HG02642 (cell line): Measurements from ENCODE around the gene KLHDC4.
"Not testable (repeated sequence)": the region's sequence is repeated elsewhere in the genome, so short reads cannot be mapped to it uniquely, and the experiment has no call there.

Source experiments
- ATAC-seq: cut with Tn5 transposase; IDR thresholded peaks from one replicate; pipeline ENCODE4 v1.9.1; 2021; ENCODE audit warnings: mild to moderate bottlenecking; ENCODE audit not compliant: unreplicated experiment, poor library complexity

Gene KLHDC4

GRCh38 chr16:87747626-87748414, 18.0 kb downstream of the KLHDC4 start:
- no peak for ATAC-seq

GRCh38 chr16:87746178-87746577, 19.6 kb downstream of the KLHDC4 start:
- no peak for ATAC-seq

GRCh38 chr16:87744750-87745514, 20.9 kb downstream of the KLHDC4 start:
- ATAC-seq, result no peak

GRCh38 chr16:87742781-87743490, 22.9 kb downstream of the KLHDC4 start:
- ATAC-seq, result no peak

- ATAC-seq, result no peak
These were observed 23.9 kb downstream of the KLHDC4 start for GRCh38 chr16:87741700-87742415.

- no peak for ATAC-seq
These were observed 24.8 kb downstream of the KLHDC4 start for GRCh38 chr16:87740909-87741424.

- ATAC-seq, result no peak
These were observed 25.3 kb downstream of the KLHDC4 start for GRCh38 chr16:87740441-87740840.

- no peak for ATAC-seq
These were observed 26.0 kb downstream of the KLHDC4 start for GRCh38 chr16:87739801-87740200.

- no peak for ATAC-seq
These were observed 29.8 kb downstream of the KLHDC4 start for GRCh38 chr16:87736008-87736382.

- no peak for ATAC-seq
These were observed 30.3 kb downstream of the KLHDC4 start for GRCh38 chr16:87735270-87736007.

GRCh38 chr16:87734644-87735043, 31.1 kb downstream of the KLHDC4 start:
- no peak for ATAC-seq

- no peak for ATAC-seq
These were observed 32.6 kb downstream of the KLHDC4 start for GRCh38 chr16:87733190-87733589.

GRCh38 chr16:87731607-87732006, 34.2 kb downstream of the KLHDC4 start:
- ATAC-seq, result no peak

- no peak for ATAC-seq
These were observed 36.4 kb downstream of the KLHDC4 start for GRCh38 chr16:87729266-87729954.

GRCh38 chr16:87728026-87728425, 37.8 kb downstream of the KLHDC4 start:
- no peak for ATAC-seq

- no peak for ATAC-seq
These were observed 38.4 kb downstream of the KLHDC4 start for GRCh38 chr16:87727346-87727745.

GRCh38 chr16:87726577-87726976, 39.2 kb downstream of the KLHDC4 start:
- ATAC-seq, result not testable (repeated sequence)

- ATAC-seq, result no peak
These were observed 40.1 kb downstream of the KLHDC4 start for GRCh38 chr16:87725596-87726235.
